Tracheal epithelial cell (primary cell): ENCODE results near the gene MMP10. TPM values are rescaled to one million over a fixed set of nuclear protein-coding genes. Genes with fewer than 3 reads are reported as not detected.

ENCODE experiments used
- total RNA-seq: library from RNA; depleted of rRNA; stranded (reverse); fragments of >200 nt; gene quantifications from 2 replicates; pipeline ENCODE4 v1.2.1, GENCODE V29; 2014

Gene MMP10
- total RNA-seq = 2.3 and 7.7 TPM in 2 replicates

DNA sequence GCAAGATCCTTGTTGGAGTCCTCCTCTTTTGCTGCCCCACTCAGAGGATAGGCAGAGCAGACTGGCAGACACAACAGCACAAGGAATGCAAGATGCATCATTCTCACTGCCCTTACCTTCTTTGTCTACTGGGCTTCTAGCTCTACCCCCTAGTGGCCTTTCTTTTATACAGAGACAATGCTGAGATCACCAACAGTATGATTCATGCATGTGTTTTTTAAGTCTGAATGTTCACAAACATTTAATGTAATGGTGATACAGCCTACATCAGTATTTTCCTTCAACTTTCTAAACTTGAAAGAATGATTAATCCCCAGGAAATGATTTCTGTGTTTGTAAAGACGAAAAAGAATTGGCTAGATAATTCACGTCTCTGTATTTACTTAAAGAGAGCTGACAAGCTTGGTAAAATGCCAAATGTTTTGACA, at the start of gene MMP10:
TSS of gene MMP10 (minus strand) at position 138 of the 428 bp plus-strand sequence. CDS start at position 101, 37 bp downstream.

DNA sequence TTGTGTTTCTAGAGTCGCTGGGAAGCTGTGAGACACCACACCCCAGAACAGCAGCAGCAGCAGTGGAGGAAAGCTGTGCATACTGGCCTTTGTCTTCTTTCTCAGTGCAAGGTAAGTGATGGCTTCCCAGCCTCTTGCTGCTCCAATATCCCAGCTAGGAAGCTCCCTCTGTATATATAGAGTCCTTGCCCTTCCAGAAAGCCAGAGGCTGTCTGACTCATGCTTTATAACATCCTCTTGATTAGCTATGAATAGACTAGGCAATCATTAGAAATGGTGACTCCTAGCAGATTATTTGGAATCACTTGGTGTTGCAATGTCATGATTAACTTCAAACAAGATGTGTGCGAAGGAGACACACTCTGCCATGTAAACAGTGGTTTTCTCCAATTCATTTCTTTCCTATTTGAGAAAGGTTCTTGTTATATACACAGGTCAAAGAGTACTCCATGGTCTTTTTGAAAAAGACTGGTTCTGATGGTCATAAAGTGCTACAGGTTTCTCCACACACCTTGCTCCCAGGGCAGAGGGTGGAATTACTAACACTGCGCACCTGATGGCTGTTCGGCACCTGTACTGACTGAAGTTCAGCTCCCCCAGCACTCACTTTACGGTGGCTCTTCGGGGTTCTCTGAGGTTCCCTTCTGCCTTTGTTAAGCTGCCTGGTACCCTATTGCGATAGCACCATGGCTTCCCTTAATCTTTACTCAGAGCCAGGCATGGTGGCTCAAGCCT, 17.8 kb upstream of the MMP10 start, which contains the start of gene MMP1:
TSS of gene MMP1 (minus strand) at position 149 of the 735 bp plus-strand sequence. CDS start at position 81, 68 bp downstream.

DNA sequence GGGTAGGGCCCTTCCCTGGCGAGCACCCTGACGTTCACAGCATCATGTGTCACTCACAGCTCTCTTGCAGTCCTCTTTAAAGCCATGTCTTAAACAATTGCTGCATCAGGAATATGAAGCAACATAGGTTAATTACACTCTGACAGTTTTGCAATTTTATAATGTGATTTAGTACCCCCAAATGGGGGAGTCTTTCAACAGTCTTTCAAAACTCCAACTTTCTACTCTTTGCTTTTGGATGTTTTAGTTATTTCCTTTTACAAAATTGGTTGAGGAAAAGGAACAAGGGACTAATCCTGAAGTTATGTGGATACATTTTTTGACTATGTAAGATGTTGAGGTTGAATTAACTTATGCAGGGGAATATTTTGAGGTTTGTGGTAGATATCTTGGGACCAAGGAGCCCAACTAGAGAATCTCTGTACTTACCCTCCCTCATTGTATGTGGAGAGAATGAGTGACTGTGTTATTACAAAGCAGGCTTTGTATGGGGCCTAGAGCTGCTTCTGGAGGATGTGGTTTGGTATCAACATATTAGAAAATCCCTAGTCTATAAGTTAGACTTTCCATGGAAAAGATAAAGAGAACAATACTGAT, 55.4 kb downstream of the MMP10 start, which contains the start of gene MMP8:
TSS of gene MMP8 (minus strand) at position 51 of the 597 bp plus-strand sequence. CDS start 99 bp downstream, outside the sequence.

Other genes with a start within 250 kb of the MMP10 start
- 1.3 and 549 TPM in 2 replicates for gene MMP7, start 249.9 kb downstream of the MMP10 start, total RNA-seq
- not detected in 2 replicates for gene MMP20, start 155.3 kb downstream of the MMP10 start, total RNA-seq
- gene MMP27, start 74.9 kb downstream of the MMP10 start, total RNA-seq = not detected in 2 replicates
- gene MMP8, start 55.7 kb downstream of the MMP10 start, total RNA-seq = 0.24 TPM in 1 of 2 replicates, not detected in the other
- 29.4 and 97.4 TPM in 2 replicates for gene MMP1, start 17.5 kb upstream of the MMP10 start, total RNA-seq
- 1.2 TPM in 1 of 2 replicates, not detected in the other for gene MMP3, start 63.0 kb upstream of the MMP10 start, total RNA-seq
- gene MMP12, start 94.4 kb upstream of the MMP10 start, total RNA-seq = not detected in 2 replicates
- gene MMP13, start 175.1 kb upstream of the MMP10 start, total RNA-seq = not detected in 2 replicates